DOHH2 (cell line): ENCODE results near the gene FERD3L.

Source experiments
- H3F3A ChIP-seq: fragments of 200-600 bp; sonication (generic), shearing (Covaris generic); 2 replicates; pipeline ENCODE4 v1.6.0; 2016; ENCODE audit warnings: antibody characterized with exemption, mild to moderate bottlenecking; ENCODE audit not compliant: control insufficient read depth, insufficient read depth
- H3K27ac ChIP-seq: fragments of 200-600 bp; sonication (generic); 2 replicates; pipeline ENCODE4 v1.5.1; 2014; ENCODE audit warnings: low read depth, mild to moderate bottlenecking, low read length, moderate library complexity
- H3K27me3 ChIP-seq: fragments of 200-600 bp; sonication (generic); 2 replicates; pipeline ENCODE4 v1.6.1; 2014; ENCODE audit warnings: mild to moderate bottlenecking, low read length, mixed read lengths; ENCODE audit not compliant: control insufficient read depth
- H3K36me3 ChIP-seq: fragments of 200-600 bp; sonication (generic); 2 replicates; pipeline ENCODE4 v1.6.1; 2014; ENCODE audit warnings: mild to moderate bottlenecking, low read length, moderate library complexity, mixed read lengths; ENCODE audit not compliant: control insufficient read depth
- H3K4me1 ChIP-seq: fragments of 200-600 bp; sonication (generic); 2 replicates; pipeline ENCODE4 v1.6.1; 2014; ENCODE audit warnings: mild to moderate bottlenecking, low read length, mixed read lengths; ENCODE audit not compliant: control insufficient read depth
- H3K4me2 ChIP-seq: fragments of 200-600 bp; sonication (generic); 2 replicates; pipeline ENCODE4 v1.6.0; 2014; ENCODE audit warnings: mild to moderate bottlenecking, low read length, moderate library complexity
- H3K4me3 ChIP-seq: fragments of 200-600 bp; sonication (generic); 2 replicates; pipeline ENCODE4 v1.5.1; 2014; ENCODE audit warnings: mild to moderate bottlenecking, low read length, mixed read lengths
- H3K79me2 ChIP-seq: fragments of 200-600 bp; sonication (generic); 2 replicates; pipeline ENCODE4 v1.6.1; 2014; ENCODE audit warnings: mild to moderate bottlenecking, low read length, mixed read lengths; ENCODE audit not compliant: control insufficient read depth
- H3K9me2 ChIP-seq: fragments of 200-600 bp; sonication (generic); replicated peaks from 2 replicates; pipeline ENCODE4 v1.6.1; 2014; ENCODE audit warnings: mild to moderate bottlenecking, low read length, mixed read lengths; ENCODE audit not compliant: control insufficient read depth
- H3K9me3 ChIP-seq: fragments of 200-600 bp; sonication (generic); 2 replicates; pipeline ENCODE4 v1.6.1; 2014; ENCODE audit warnings: antibody characterized with exemption, low read length, mixed read lengths; ENCODE audit not compliant: control insufficient read depth, insufficient read depth
- H4K20me1 ChIP-seq: fragments of 200-600 bp; sonication (generic); 2 replicates; pipeline ENCODE4 v1.6.0; 2014; ENCODE audit warnings: low read depth, mild to moderate bottlenecking, antibody characterized with exemption, low read length, moderate library complexity; ENCODE audit not compliant: control insufficient read depth, insufficient read depth
- EZH2phosphoT487 ChIP-seq: fragments of 200-600 bp; sonication (generic); IDR thresholded peaks from 2 replicates; pipeline ENCODE4 v1.6.1; 2017; ENCODE audit warnings: borderline replicate concordance, mild to moderate bottlenecking, antibody characterized with exemption, low read length, moderate library complexity, mixed read lengths
- TF ChIP-seq, protein P1 (sequence below): fragments of 200-600 bp; sonication (generic); IDR thresholded peaks from one replicate; pipeline ENCODE4 v1.5.1; 2014; ENCODE audit warnings: antibody characterized with exemption, mild to moderate bottlenecking, low read depth, low read length; ENCODE audit not compliant: poor library complexity, severe bottlenecking

The FERD3L gene

DNA sequence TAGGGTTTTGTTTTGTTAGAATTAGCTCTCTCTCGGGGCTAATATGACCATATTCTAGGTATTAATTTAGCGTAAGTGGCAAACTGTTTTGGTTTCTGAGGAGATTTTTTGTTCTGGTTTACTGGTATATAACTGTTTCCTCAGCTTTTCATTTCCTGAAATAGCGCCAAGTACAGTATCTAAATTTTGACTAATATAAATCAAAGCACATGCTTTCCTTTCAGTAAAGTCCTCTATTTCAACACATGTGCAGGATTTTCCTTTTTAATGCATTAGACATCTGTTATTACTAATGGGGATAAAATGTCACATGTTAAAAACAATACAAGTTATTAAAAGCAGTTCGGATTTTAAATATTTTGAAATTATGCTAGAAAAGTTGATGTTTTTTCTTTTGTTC, 11.3 kb downstream of the FERD3L start:
- no peak for TF ChIP-seq EZH2phosphoT487
- TF ChIP-seq, protein P1, sequence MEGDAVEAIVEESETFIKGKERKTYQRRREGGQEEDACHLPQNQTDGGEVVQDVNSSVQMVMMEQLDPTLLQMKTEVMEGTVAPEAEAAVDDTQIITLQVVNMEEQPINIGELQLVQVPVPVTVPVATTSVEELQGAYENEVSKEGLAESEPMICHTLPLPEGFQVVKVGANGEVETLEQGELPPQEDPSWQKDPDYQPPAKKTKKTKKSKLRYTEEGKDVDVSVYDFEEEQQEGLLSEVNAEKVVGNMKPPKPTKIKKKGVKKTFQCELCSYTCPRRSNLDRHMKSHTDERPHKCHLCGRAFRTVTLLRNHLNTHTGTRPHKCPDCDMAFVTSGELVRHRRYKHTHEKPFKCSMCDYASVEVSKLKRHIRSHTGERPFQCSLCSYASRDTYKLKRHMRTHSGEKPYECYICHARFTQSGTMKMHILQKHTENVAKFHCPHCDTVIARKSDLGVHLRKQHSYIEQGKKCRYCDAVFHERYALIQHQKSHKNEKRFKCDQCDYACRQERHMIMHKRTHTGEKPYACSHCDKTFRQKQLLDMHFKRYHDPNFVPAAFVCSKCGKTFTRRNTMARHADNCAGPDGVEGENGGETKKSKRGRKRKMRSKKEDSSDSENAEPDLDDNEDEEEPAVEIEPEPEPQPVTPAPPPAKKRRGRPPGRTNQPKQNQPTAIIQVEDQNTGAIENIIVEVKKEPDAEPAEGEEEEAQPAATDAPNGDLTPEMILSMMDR: no peak
- Histone ChIP-seq H3K79me2 (no peaks in the 10 kb centered on the region), H3K4me2 (no peak overlapping the region), H3K36me3 (no peaks in the 10 kb centered on the region), H3F3A (no peaks in the 10 kb centered on the region), H3K4me3 (no peak overlapping the region), H3K9me3 (no peaks in the 10 kb centered on the region), H3K27me3 (no peaks in the 10 kb centered on the region), H3K4me1 (no peaks in the 10 kb centered on the region), H3K27ac (no peak overlapping the region), H3K9me2 (no peaks in the 10 kb centered on the region), H4K20me1 (no peaks in the 10 kb centered on the region)

DNA sequence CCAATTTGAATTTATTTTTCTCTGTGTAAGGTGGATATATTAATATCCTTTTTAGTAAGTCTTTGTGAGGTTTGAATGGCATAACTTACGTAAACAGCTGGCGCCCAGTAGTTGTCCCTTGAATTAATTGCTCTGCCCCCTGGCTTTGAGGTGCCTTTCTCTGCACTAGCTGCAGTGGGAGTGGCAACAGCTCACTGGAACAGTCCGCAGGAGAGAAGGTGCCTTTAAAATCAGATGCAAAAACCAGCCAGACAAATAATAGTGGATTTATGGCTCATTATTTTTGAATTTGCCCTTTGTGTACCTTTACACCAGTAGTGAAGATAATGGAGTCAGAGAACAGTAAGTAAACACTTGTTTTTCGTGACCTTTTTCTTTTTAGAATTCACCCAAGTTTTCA, 11.8 kb downstream of the FERD3L start:
- no peaks in the 10 kb centered on the region for H3K36me3 ChIP-seq
- no peaks in the 10 kb centered on the region for H3F3A ChIP-seq
- no peaks in the 10 kb centered on the region for H3K27me3 ChIP-seq
- H3K4me3 ChIP-seq: no peak overlapping the region
- no peaks in the 10 kb centered on the region for H3K9me3 ChIP-seq
- H3K27ac ChIP-seq: no peak overlapping the region
- no peaks in the 10 kb centered on the region for H3K4me1 ChIP-seq
- no peaks in the 10 kb centered on the region for H3K9me2 ChIP-seq
- no peaks in the 10 kb centered on the region for H3K79me2 ChIP-seq
- no peak for TF ChIP-seq EZH2phosphoT487
- TF ChIP-seq, protein P1: no peak
- H3K4me2 ChIP-seq: no peak overlapping the region
- no peaks in the 10 kb centered on the region for H4K20me1 ChIP-seq

DNA sequence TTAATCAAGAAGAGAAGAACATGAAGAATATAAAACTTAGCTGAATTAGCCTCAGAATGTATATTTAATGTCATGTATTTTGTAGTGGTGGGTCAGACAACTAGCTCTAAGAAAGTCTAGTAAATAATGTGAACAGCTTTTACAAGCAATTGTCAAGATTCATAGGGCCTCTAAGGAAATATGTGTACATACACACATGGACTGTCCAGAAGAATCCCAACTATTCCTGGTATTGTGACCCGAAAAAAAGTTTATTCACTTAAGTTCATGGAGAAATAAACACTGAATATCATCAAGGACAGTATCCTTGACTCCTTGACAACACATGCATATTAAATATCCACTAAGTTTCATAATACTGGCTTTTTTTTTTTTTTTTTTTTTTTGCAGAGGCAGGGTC, 16.4 kb downstream of the FERD3L start:
- Histone ChIP-seq H3K79me2 (no peaks in the 10 kb centered on the region), H3F3A (no peaks in the 10 kb centered on the region), H3K4me3 (no peak overlapping the region), H3K9me3 (no peaks in the 10 kb centered on the region), H3K27ac (no peak overlapping the region), H3K9me2 (no peaks in the 10 kb centered on the region), H3K27me3 (no peaks in the 10 kb centered on the region), H3K36me3 (no peaks in the 10 kb centered on the region), H3K4me2 (no peak overlapping the region), H3K4me1 (no peaks in the 10 kb centered on the region), H4K20me1 (no peaks in the 10 kb centered on the region)
- TF ChIP-seq, protein P1: no peak
- no peak for TF ChIP-seq EZH2phosphoT487
